SU-DHL-6 (cell line): ENCODE measurements around the gene AZGP1.
"Not testable (repeated sequence)": the region's sequence is repeated elsewhere in the genome, so short reads cannot be mapped to it uniquely, and the experiment has no call there.

Source experiments
- H2AFZ ChIP-seq: fragments of 200-600 bp; sonication (generic); 2 replicates; pipeline ENCODE4 v1.6.1; 2014; ENCODE audit warnings: low read depth, mild to moderate bottlenecking, moderate library complexity, mixed read lengths, antibody characterized with exemption, low read length; ENCODE audit not compliant: severe bottlenecking
- H3F3A ChIP-seq: fragments of 200-600 bp; shearing (Covaris generic); 2 replicates; pipeline ENCODE4 v1.6.0; 2016; ENCODE audit warnings: antibody characterized with exemption, mild to moderate bottlenecking; ENCODE audit not compliant: insufficient read depth
- H3K27ac ChIP-seq: fragments of 200-600 bp; sonication (generic); 2 replicates; pipeline ENCODE4 v1.5.1; 2016; ENCODE audit warnings: low read depth, mild to moderate bottlenecking, low read length, moderate library complexity, mixed read lengths
- H3K27me3 ChIP-seq: fragments of 200-600 bp; sonication (generic), shearing (Covaris generic); 2 replicates; pipeline ENCODE4 v1.6.0; 2014; ENCODE audit warnings: mild to moderate bottlenecking, low read length
- H3K36me3 ChIP-seq: fragments of 200-600 bp; sonication (generic); 2 replicates; pipeline ENCODE4 v1.6.1; 2014; ENCODE audit warnings: mild to moderate bottlenecking, low read length, mixed read lengths
- H3K4me2 ChIP-seq: fragments of 300-600, 200-600 bp; shearing (Covaris generic), sonication (generic); 2 replicates; pipeline ENCODE4 v1.6.0; 2014; ENCODE audit warnings: low read length, low read depth, mild to moderate bottlenecking; ENCODE audit not compliant: poor library complexity, severe bottlenecking
- H3K4me3 ChIP-seq: fragments of 200-600 bp; sonication (generic); 2 replicates; pipeline ENCODE4 v1.5.1; 2014; ENCODE audit warnings: antibody characterized with exemption, low read length, mild to moderate bottlenecking, mixed read lengths; ENCODE audit not compliant: insufficient read depth, poor library complexity, severe bottlenecking
- H3K79me2 ChIP-seq: fragments of 200-600 bp; sonication (generic); 2 replicates; pipeline ENCODE4 v1.6.1; 2014; ENCODE audit warnings: mild to moderate bottlenecking, low read length, moderate library complexity; ENCODE audit not compliant: insufficient read depth
- H3K9ac ChIP-seq: fragments of 200-600 bp; sonication (generic); 2 replicates; pipeline ENCODE4 v1.7.0; 2014; ENCODE audit warnings: mild to moderate bottlenecking, low read length
- H3K9me2 ChIP-seq: fragments of 200-600 bp; sonication (generic); replicated peaks from 2 replicates; pipeline ENCODE4 v1.6.1; 2014; ENCODE audit warnings: low read length; ENCODE audit not compliant: insufficient read depth
- H3K9me3 ChIP-seq: fragments of 200-600 bp; sonication (generic); 2 replicates; pipeline ENCODE4 v1.6.1; 2014; ENCODE audit warnings: low read length, mixed read lengths; ENCODE audit not compliant: insufficient read depth
- H4K20me1 ChIP-seq: fragments of 200-600 bp; sonication (generic); 2 replicates; pipeline ENCODE4 v1.6.1; 2014; ENCODE audit warnings: low read depth, mild to moderate bottlenecking, antibody characterized with exemption, low read length, moderate library complexity, mixed read lengths
- CTCF ChIP-seq: fragments of 200-600 bp; sonication (generic); IDR thresholded peaks from one replicate; pipeline ENCODE4 v1.5.1; 2017; ENCODE audit warnings: antibody characterized with exemption, mild to moderate bottlenecking, low read length, moderate library complexity; ENCODE audit not compliant: insufficient read depth, poor library complexity, severe bottlenecking
- EZH2phosphoT487 ChIP-seq: fragments of 200-600 bp; sonication (generic), shearing (Covaris generic); conservative IDR thresholded peaks from 2 replicates; pipeline ENCODE4 v1.6.1; 2018; ENCODE audit warnings: mild to moderate bottlenecking, antibody characterized with exemption, low read length, moderate library complexity, mixed read lengths

The AZGP1 gene

GRCh38 chr7:99994819-99995218, 19.0 kb upstream of the AZGP1 start:
- no peaks in the 10 kb centered on the region for H4K20me1 ChIP-seq
- no peak for TF ChIP-seq CTCF
- no peak for TF ChIP-seq EZH2phosphoT487
- no peak overlapping the region for H2AFZ ChIP-seq
- no peaks in the 10 kb centered on the region for H3K9me2 ChIP-seq
- H3K9ac ChIP-seq: no peak overlapping the region
- H3K4me3 ChIP-seq: no peak overlapping the region
- no peaks in the 10 kb centered on the region for H3F3A ChIP-seq
- H3K36me3 ChIP-seq: no peaks in the 10 kb centered on the region
- H3K27me3 ChIP-seq: no peaks in the 10 kb centered on the region
- H3K27ac ChIP-seq: no peak overlapping the region
- H3K79me2 ChIP-seq: no peaks in the 10 kb centered on the region
- no peak overlapping the region for H3K4me2 ChIP-seq
- no peaks in the 10 kb centered on the region for H3K9me3 ChIP-seq

GRCh38 chr7:99992330-99993038, 16.7 kb upstream of the AZGP1 start:
- H3K4me3 ChIP-seq: no peak overlapping the region
- TF ChIP-seq EZH2phosphoT487: no peak
- H3K9me2 ChIP-seq: no peaks in the 10 kb centered on the region
- H3K79me2 ChIP-seq: no peaks in the 10 kb centered on the region
- H2AFZ ChIP-seq: no peak overlapping the region
- H4K20me1 ChIP-seq: no peaks in the 10 kb centered on the region
- no peaks in the 10 kb centered on the region for H3K9me3 ChIP-seq
- H3K27ac ChIP-seq: no peak overlapping the region
- H3K27me3 ChIP-seq: no peaks in the 10 kb centered on the region
- no peaks in the 10 kb centered on the region for H3F3A ChIP-seq
- H3K9ac ChIP-seq: no peak overlapping the region
- no peak overlapping the region for H3K4me2 ChIP-seq
- H3K36me3 ChIP-seq: no peaks in the 10 kb centered on the region

GRCh38 chr7:99991543-99991942, 15.7 kb upstream of the AZGP1 start:
- H3K9me3 ChIP-seq, H3K9ac ChIP-seq, H3K27ac ChIP-seq, H3K27me3 ChIP-seq, H4K20me1 ChIP-seq, H3K4me3 ChIP-seq, H2AFZ ChIP-seq, H3K36me3 ChIP-seq, H3K4me2 ChIP-seq, H3K9me2 ChIP-seq, H3K79me2 ChIP-seq, H3F3A ChIP-seq: not testable (repeated sequence)

- Histone ChIP-seq H3F3A (no peaks in the 10 kb centered on the region), H2AFZ (no peak overlapping the region), H3K4me2 (no peak overlapping the region), H4K20me1 (no peaks in the 10 kb centered on the region), H3K27ac (no peak overlapping the region), H3K4me3 (no peak overlapping the region), H3K36me3 (no peaks in the 10 kb centered on the region), H3K79me2 (no peaks in the 10 kb centered on the region), H3K9me2 (no peaks in the 10 kb centered on the region), H3K27me3 (no peaks in the 10 kb centered on the region), H3K9ac (no peak overlapping the region), H3K9me3 (no peaks in the 10 kb centered on the region)
- TF ChIP-seq CTCF (no peak), EZH2phosphoT487 (no peak)
These were observed 14.6 kb upstream of the AZGP1 start for GRCh38 chr7:99990460-99990852.
